HepG2 (cell line): ENCODE results near the gene FAAP20. TPM values are rescaled to one million over a fixed set of nuclear protein-coding genes. Genes with fewer than 3 reads are reported as not detected.

Experiments
- GTF3A ChIP-seq: sonication (generic); formaldehyde crosslinking; conservative IDR thresholded peaks from 2 replicates; pipeline ENCODE4 v1.4.0; 2020; ENCODE audit warnings: mild to moderate bottlenecking, missing genetic modification reagents
- HINFP ChIP-seq: sonication (generic); formaldehyde crosslinking; IDR thresholded peaks from 2 replicates; pipeline ENCODE4 v1.4.0; 2020; ENCODE audit warnings: low read depth, mild to moderate bottlenecking, missing genetic modification reagents
- MAF1 ChIP-seq: sonication (generic); formaldehyde crosslinking; IDR thresholded peaks from 2 replicates; pipeline ENCODE4 v1.5.0; 2020; ENCODE audit warnings: missing genetic modification reagents, borderline replicate concordance
- MXD4 ChIP-seq: IDR thresholded peaks from 2 replicates; pipeline ENCODE4 v1.6.1; 2016; ENCODE audit warnings: mild to moderate bottlenecking, missing biosample characterization, missing genetic modification reagents
- NAIF1 ChIP-seq: sonication (generic); formaldehyde crosslinking; IDR thresholded peaks from 2 replicates; pipeline ENCODE4 v1.5.0; 2020; ENCODE audit warnings: mild to moderate bottlenecking, missing genetic modification reagents, borderline replicate concordance
- NBN ChIP-seq: fragments of 450-650 bp; conservative IDR thresholded peaks from 2 replicates; pipeline ENCODE4 v1.6.1; 2017
- NR1H2 ChIP-seq: sonication (generic); formaldehyde crosslinking; IDR thresholded peaks from 2 replicates; pipeline ENCODE4 v1.8.1; 2022; ENCODE audit warnings: low read depth, missing genetic modification reagents, borderline replicate concordance
- NR2F6 ChIP-seq, 2 experiments: IDR thresholded peaks; 2 replicates each; pipeline ENCODE4 v1.6.1; 2016; ENCODE audit warnings: antibody characterized with exemption in 1 of 2, mild to moderate bottlenecking in 1 of 2
- PATZ1 ChIP-seq: sonication (generic); formaldehyde crosslinking; IDR thresholded peaks from 2 replicates; pipeline ENCODE4 v1.4.0; 2020; ENCODE audit warnings: missing genetic modification reagents
- THAP11 ChIP-seq: IDR thresholded peaks from 2 replicates; pipeline ENCODE4 v1.6.1; 2016; ENCODE audit warnings: missing biosample characterization, missing genetic modification reagents
- THAP9 ChIP-seq: sonication (generic); formaldehyde crosslinking; IDR thresholded peaks from 2 replicates; pipeline ENCODE4; 2020; ENCODE audit warnings: missing genetic modification reagents, mild to moderate bottlenecking, borderline replicate concordance
- ZBTB37 ChIP-seq: sonication (generic); formaldehyde crosslinking; IDR thresholded peaks from 2 replicates; pipeline ENCODE4 v1.4.0; 2020; ENCODE audit warnings: mild to moderate bottlenecking, missing genetic modification reagents
- ZBTB43 ChIP-seq: sonication (generic); formaldehyde crosslinking; conservative IDR thresholded peaks from 2 replicates; pipeline ENCODE4 v1.4.0; 2020; ENCODE audit warnings: missing genetic modification reagents
- ZFY ChIP-seq: sonication (generic); formaldehyde crosslinking; IDR thresholded peaks from 2 replicates; pipeline ENCODE4 v1.4.0; 2020; ENCODE audit warnings: missing genetic modification reagents
- ZNF256 ChIP-seq: sonication (generic); formaldehyde crosslinking; conservative IDR thresholded peaks from 2 replicates; pipeline ENCODE4 v1.4.0; 2020; ENCODE audit warnings: missing genetic modification reagents
- ZNF275 ChIP-seq: sonication (generic); formaldehyde crosslinking; IDR thresholded peaks from 2 replicates; pipeline ENCODE4 v1.8.0; 2022; ENCODE audit warnings: missing genetic modification reagents, mild to moderate bottlenecking, inconsistent platforms, borderline replicate concordance
- ZNF317 ChIP-seq: sonication (generic); formaldehyde crosslinking; IDR thresholded peaks from 2 replicates; pipeline ENCODE4 v1.5.0; 2020; ENCODE audit warnings: mild to moderate bottlenecking, missing genetic modification reagents
- ZNF557 ChIP-seq: sonication (generic); formaldehyde crosslinking; IDR thresholded peaks from 2 replicates; pipeline ENCODE4 v1.4.0; 2020; ENCODE audit warnings: missing genetic modification reagents
- polyA plus RNA-seq, 8 experiments: library from polyadenylated mRNA; depleted of rRNA in 3 of 8; stranded (reverse) in 7 of 8; unstranded in 1 of 8; fragments of >200 nt; fragmentation: Illumina TruSeq in 4 of 8; extraction: Trizol in 4 of 8; gene quantifications; 2 replicates each; pipeline versions ENCODE4 v1.2.1 to v1.2.3, GENCODE V29; 2011 to 2016; ENCODE audit warnings: low read depth in 4 of 8, missing spikeins in 1 of 8, mixed read lengths in 1 of 8; ENCODE audit not compliant: insufficient read depth in 1 of 8
- total RNA-seq, 5 experiments: library from RNA; depleted of rRNA; stranded (reverse); fragments of >200 nt; fragmentation: Illumina TruSeq; extraction: Trizol; gene quantifications; 2 replicates each; pipeline ENCODE4 v1.2.3, GENCODE V29; 2016; ENCODE audit warnings: low read depth in 1 of 5

FAAP20 gene
- total and polyA plus RNA-seq, 2 of the 13 experiments (the other 11 are each of a cell fraction or from before 2014, with no cell fraction given), result 9.6 to 10.8 TPM

- no peak for TF ChIP-seq HINFP (CRISPR knock-in tag)
- no peak for TF ChIP-seq ZNF557 (CRISPR knock-in tag)
- 0 out of 2 replicates have a peak, but pooled peaks have one; percentile 19 for TF ChIP-seq NR2F6 (IDR thresholded peaks at IDR 0.05)
- TF ChIP-seq NR2F6 (CRISPR knock-in tag; IDR thresholded peaks at IDR 0.05), result peak; percentile 29; the same call in 1 of the 2 replicates
- no peak for TF ChIP-seq NR1H2
- TF ChIP-seq ZNF275 (CRISPR knock-in tag), result 0 out of 2 replicates have a peak, but pooled peaks have one; percentile 10
- TF ChIP-seq PATZ1 (CRISPR knock-in tag), result peak; percentile 42; the same call in 1 of the 2 replicates
- no peak for TF ChIP-seq MAF1
- no peak; the same call in 1 of the 2 replicates for TF ChIP-seq ZBTB43 (CRISPR knock-in tag)
- TF ChIP-seq ZNF317 (CRISPR knock-in tag), result 0 out of 2 replicates have a peak, but pooled peaks have one; percentile 22
- TF ChIP-seq MXD4, result no peak
- TF ChIP-seq NAIF1, result no peak
- no peak for TF ChIP-seq NBN
- no peak for TF ChIP-seq ZBTB37 (CRISPR knock-in tag)
- TF ChIP-seq ZFY (CRISPR knock-in tag), result peak; percentile 48
- peak; percentile 41; the same call in 1 of the 2 replicates for TF ChIP-seq THAP9 (CRISPR knock-in tag)
- TF ChIP-seq ZNF256 (CRISPR knock-in tag), result no peak
- TF ChIP-seq THAP11 (CRISPR knock-in tag), result no peak
- TF ChIP-seq GTF3A (CRISPR knock-in tag), result no peak
These were observed 32.2 kb upstream of the FAAP20 start (continued) for GRCh38 chr1:2226525-2227345.
